GM12878 (cell line): ENCODE data around the gene SASH1. TPM values are rescaled to one million over a fixed set of nuclear protein-coding genes. Genes with fewer than 3 reads are reported as not detected.

ENCODE experiments used
- ATAC-seq: fragments of 200-7000 bp; cut with Tn5 transposase; 3 replicates; pipeline ENCODE4 v1.9.1; 2020; ENCODE audit warnings: mild to moderate bottlenecking, moderate library complexity
- BruUV-seq: library from RNA; stranded (reverse); fragments of 400-500 nt; replicated peaks from 2 replicates; lab custom pipeline; 2021; lab: Mats Ljungman, UMichigan
- CTCF ChIA-PET: fragments of 300-600 bp; sonication (Branson Sonifier 250); formaldehyde crosslinking; extraction: SDS; loops from one replicate; lab custom pipeline; 2021; ENCODE audit warnings: inconsistent platforms; lab: Yijun Ruan, JAX
- POLR2A ChIA-PET: fragments of 350-600 bp; formaldehyde crosslinking; extraction: SDS; loops from one replicate; lab custom pipeline; 2021; ENCODE audit warnings: inconsistent platforms; lab: Charles Lee
- RAD21 ChIA-PET: fragments of 300-600 bp; sonication (Branson Sonifier 250); formaldehyde crosslinking; loops from one replicate; lab custom pipeline; 2023; ENCODE audit warnings: antibody characterized with exemption; ENCODE audit not compliant: unreplicated experiment; lab: Charles Lee
- SMC1A ChIA-PET: fragments of 300-600 bp; sonication (Branson Sonifier 250); formaldehyde crosslinking; loops from one replicate; lab custom pipeline; 2023; ENCODE audit not compliant: unreplicated experiment, uncharacterized antibody; lab: Charles Lee
- DNase-seq: peaks from one replicate; pipeline ENCODE4 v3.0.0-alpha.2; 2011; ENCODE audit warnings: low read depth, low spot score
- FAIRE-seq: peaks from 3 replicates; lab custom pipeline; 2011; peaks lifted over from hg19 to GRCh38; lab: Jason Lieb, UNC
- H2AFZ ChIP-seq: 2 replicates; pipeline ENCODE4 v1.6.0; 2011; ENCODE audit warnings: low read depth, low read length, control low read depth; ENCODE audit not compliant: control insufficient read depth
- H3K27ac ChIP-seq: 2 replicates; pipeline ENCODE4 v1.5.1; 2011; ENCODE audit warnings: control low read depth; ENCODE audit not compliant: control insufficient read depth, insufficient read depth
- H3K27me3 ChIP-seq, 2 experiments: replicated peaks in 1 of 2; 2 replicates each; pipeline versions ENCODE4 v1.6.0 to v1.6.1; 2011; ENCODE audit warnings: low read length in 1 of 2; ENCODE audit not compliant: control insufficient read depth in 2 of 2, insufficient read depth in 2 of 2
- H3K36me3 ChIP-seq, 2 experiments: 2 replicates each; pipeline ENCODE4 v1.5.1; 2011; ENCODE audit warnings: low read length in 1 of 2; ENCODE audit not compliant: control insufficient read depth in 2 of 2, insufficient read depth in 2 of 2
- H3K4me1 ChIP-seq: 2 replicates; pipeline ENCODE4 v1.6.1; 2011; ENCODE audit warnings: mild to moderate bottlenecking, low read length, moderate library complexity, mixed read lengths; ENCODE audit not compliant: control insufficient read depth, insufficient read depth
- H3K4me2 ChIP-seq: 2 replicates; pipeline ENCODE4 v1.6.0; 2011; ENCODE audit warnings: control low read depth; ENCODE audit not compliant: control insufficient read depth, insufficient read depth
- H3K4me3 ChIP-seq: fragments of 200-600 bp; sonication (generic); 2 replicates; pipeline ENCODE4 v1.5.1; 2016
- H3K79me2 ChIP-seq: 2 replicates; pipeline ENCODE4 v1.6.0; 2011; ENCODE audit warnings: low read length; ENCODE audit not compliant: control insufficient read depth, insufficient read depth
- H3K9ac ChIP-seq: 2 replicates; pipeline ENCODE4 v1.8.0; 2011; ENCODE audit warnings: low read length, control low read depth, mixed read lengths; ENCODE audit not compliant: control insufficient read depth, insufficient read depth
- H3K9me3 ChIP-seq: replicated peaks from 3 replicates; pipeline ENCODE4 v1.5.1; 2011; ENCODE audit warnings: mild to moderate bottlenecking, low read length; ENCODE audit not compliant: control insufficient read depth, insufficient read depth
- H4K20me1 ChIP-seq: 2 replicates; pipeline ENCODE4 v1.6.0; 2011; ENCODE audit not compliant: control insufficient read depth, insufficient read depth
- CEBPB ChIP-seq, 2 experiments: fragments of 150-350 bp in 1 of 2; IDR thresholded peaks; 2 replicates each; pipeline ENCODE4 v1.6.1; 2012 to 2014; ENCODE audit warnings: low read depth in 2 of 2, low read length in 2 of 2, borderline replicate concordance in 1 of 2, inconsistent platforms in 1 of 2
- EGR1 ChIP-seq, 2 experiments: IDR thresholded peaks; 1 replicate in 1 of 2; 2 replicates in 1 of 2; pipeline ENCODE4 v1.6.1; 2011 to 2012; ENCODE audit warnings: low read depth in 2 of 2, low read length in 2 of 2, borderline replicate concordance in 1 of 2, mild to moderate bottlenecking in 1 of 2, moderate library complexity in 1 of 2
- FOS ChIP-seq: IDR thresholded peaks from 3 replicates; pipeline ENCODE4 v1.6.1; 2011; ENCODE audit warnings: borderline replicate concordance; ENCODE audit not compliant: insufficient read length; ENCODE audit errors: extremely low read depth
- KLF5 ChIP-seq: fragments of 450-650 bp; IDR thresholded peaks from 2 replicates; pipeline ENCODE4 v1.6.1; 2014; ENCODE audit warnings: mild to moderate bottlenecking; ENCODE audit not compliant: partially characterized antibody
- MYB ChIP-seq: fragments of 150-350 bp; IDR thresholded peaks from 2 replicates; pipeline ENCODE4 v1.6.1; 2014; ENCODE audit warnings: mild to moderate bottlenecking, low read depth, low read length, borderline replicate concordance
- NFYA ChIP-seq: IDR thresholded peaks from 2 replicates; pipeline ENCODE4 v1.6.1; 2011; ENCODE audit warnings: low read depth, mild to moderate bottlenecking, low read length, improper control_type of control experiment, borderline replicate concordance
- SUPT20H ChIP-seq: IDR thresholded peaks from 2 replicates; pipeline ENCODE4 v1.6.1; 2011; ENCODE audit warnings: low read depth, mild to moderate bottlenecking, low read length, moderate library complexity, borderline replicate concordance; ENCODE audit not compliant: control insufficient read depth
- TAF1 ChIP-seq: IDR thresholded peaks from 2 replicates; pipeline ENCODE4 v1.6.1; 2011; ENCODE audit warnings: mild to moderate bottlenecking, low read depth, low read length, borderline replicate concordance
- WRNIP1 ChIP-seq: IDR thresholded peaks from 2 replicates; pipeline ENCODE4 v1.6.1; 2011; ENCODE audit warnings: low read depth, low read length, improper control_type of control experiment, borderline replicate concordance
- YBX1 ChIP-seq: fragments of 450-650 bp; IDR thresholded peaks from 2 replicates; pipeline ENCODE4 v1.6.1; 2016; ENCODE audit warnings: antibody characterized with exemption
- WGBS: methylation state at CpG from one replicate; pipeline ENCODE4 v1.1.6; 2016; ENCODE audit warnings: low lambda C conversion rate; ENCODE audit not compliant: insufficient replicate concordance, insufficient coverage; ENCODE audit errors: missing lambda C conversion rate; 5-methylcytosine and 5-hydroxymethylcytosine counted together
- in situ Hi-C: fragments of 300-500 bp; cut with MboI; formaldehyde crosslinking; loops from 9 replicates; pipeline ENCODE4 v1.14.3; 2018; ENCODE audit warnings: mixed read lengths
- intact Hi-C: fragments of 100-400 bp; cut with micrococcal nuclease; formaldehyde crosslinking; loops from one replicate; pipeline ENCODE4 v1.14.2; 2022; ENCODE audit not compliant: unreplicated experiment
- polyA plus RNA-seq, 11 experiments: library from polyadenylated mRNA; depleted of rRNA in 4 of 11; unstranded in 6 of 11; stranded (reverse) in 5 of 11; fragments of >200 nt; fragmentation: Nextera tagmentation in 4 of 11; fragmentation: Illumina TruSeq in 1 of 11; extraction: Ambion mirVana in 4 of 11; extraction: Trizol in 1 of 11; gene quantifications; 1 replicate in 1 of 11; 2 replicates in 10 of 11; pipeline versions ENCODE4 v1.2.1 to v1.2.3, GENCODE V29; 2011 to 2016; ENCODE audit warnings: inconsistent platforms in 2 of 11, missing spikeins in 2 of 11, low read depth in 1 of 11
- total RNA-seq, 4 experiments: library from RNA; depleted of rRNA in 3 of 4; stranded (reverse); fragments of >200 nt in 3 of 4; fragmentation: Illumina TruSeq in 1 of 4; extraction: Trizol in 1 of 4; gene quantifications; 2 replicates each; pipeline versions ENCODE4 v1.2.1 to v1.2.3, GENCODE V29; 2013 to 2021
- TF ChIP-seq, protein P1 (sequence below): IDR thresholded peaks from 2 replicates; pipeline ENCODE4 v1.6.1; 2012; ENCODE audit warnings: improper control_type of control experiment, low read depth, low read length; ENCODE audit not compliant: insufficient replicate concordance

SASH1 gene
- total and polyA plus RNA-seq, 10 of the 15 experiments (the other 5 are each of a cell fraction or from before 2014, with no cell fraction given), result 0.01 to 0.73 (median 0.14) TPM; not detected in 4

DNA sequence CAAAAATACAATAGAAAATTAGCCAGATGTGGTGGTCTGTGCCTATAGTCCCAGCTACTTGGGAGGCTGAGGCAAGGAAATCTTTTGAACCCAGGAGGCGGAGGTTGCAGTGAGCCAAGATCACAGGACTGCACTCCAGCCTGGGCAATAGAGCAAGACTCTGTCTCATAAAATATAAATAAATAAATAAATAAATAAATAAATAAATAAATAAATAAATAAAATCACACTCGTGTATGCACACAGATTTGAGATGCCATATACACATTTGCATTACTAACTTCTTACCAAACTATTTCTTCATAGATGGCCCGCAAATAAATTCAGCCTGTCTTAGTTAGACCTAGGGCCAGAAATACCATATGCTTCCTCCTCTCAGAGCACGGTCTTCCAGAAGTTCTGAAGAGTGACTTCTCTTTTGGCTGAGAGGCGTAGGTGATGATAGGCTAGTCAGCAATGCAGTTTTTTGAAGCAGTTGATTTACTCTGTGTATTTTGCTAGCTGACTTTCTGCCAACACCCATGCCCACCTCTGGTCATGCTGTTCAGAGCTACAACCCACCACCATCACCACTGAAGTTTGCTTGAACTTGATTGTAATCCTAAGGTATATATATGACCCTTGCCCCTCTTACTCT, 150.1 kb downstream of the SASH1 start:
- Histone ChIP-seq H3K4me3 (no peak overlapping the region), H4K20me1 (no peaks in the 10 kb centered on the region), H3K27me3 (no peaks in the 10 kb centered on the region; a peak in 2 of 4 replicates), H3K4me1 (no peaks in the 10 kb centered on the region), H2AFZ (no peak overlapping the region), H3K9me3 (no peaks in the 10 kb centered on the region), H3K36me3 (no peaks in the 10 kb centered on the region), H3K27ac (no peak overlapping the region), H3K4me2 (no peak overlapping the region), H3K79me2 (no peaks in the 10 kb centered on the region), H3K9ac (no peak overlapping the region)
- ChIA-PET POLR2A (interaction anchor here (0.6 kb wide), 1 partner anchor 1894 kb away, joined by 4 read pairs; no protein-coding TSS in a partner anchor), SMC1A (no interaction called here), RAD21 (no interaction called here), CTCF (no interaction called here)
- WGBS, result 28% methylated on average over 5 of the region's 5 CpGs
- in situ Hi-C loops, result no loop called here
- FAIRE-seq (no peak), ATAC-seq (no peak)
- no TSS peak for BruUV-seq
- intact Hi-C loops, result no loop called here
- no peak for TF ChIP-seq CEBPB (IDR thresholded peaks at IDR 0.05; ENCODE audit: borderline replicate concordance in 1 of 2, low read depth in 2 of 2, low read length in 2 of 2)
- no peak for TF ChIP-seq MYB
- TF ChIP-seq EGR1 (IDR thresholded peaks at IDR 0.05; ENCODE audit: borderline replicate concordance in 1 of 2, low read depth in 2 of 2, low read length in 2 of 2), result no peak
- no peak for TF ChIP-seq SUPT20H
- no peak for TF ChIP-seq WRNIP1
- TF ChIP-seq NFYA, result no peak
- TF ChIP-seq, protein P1, sequence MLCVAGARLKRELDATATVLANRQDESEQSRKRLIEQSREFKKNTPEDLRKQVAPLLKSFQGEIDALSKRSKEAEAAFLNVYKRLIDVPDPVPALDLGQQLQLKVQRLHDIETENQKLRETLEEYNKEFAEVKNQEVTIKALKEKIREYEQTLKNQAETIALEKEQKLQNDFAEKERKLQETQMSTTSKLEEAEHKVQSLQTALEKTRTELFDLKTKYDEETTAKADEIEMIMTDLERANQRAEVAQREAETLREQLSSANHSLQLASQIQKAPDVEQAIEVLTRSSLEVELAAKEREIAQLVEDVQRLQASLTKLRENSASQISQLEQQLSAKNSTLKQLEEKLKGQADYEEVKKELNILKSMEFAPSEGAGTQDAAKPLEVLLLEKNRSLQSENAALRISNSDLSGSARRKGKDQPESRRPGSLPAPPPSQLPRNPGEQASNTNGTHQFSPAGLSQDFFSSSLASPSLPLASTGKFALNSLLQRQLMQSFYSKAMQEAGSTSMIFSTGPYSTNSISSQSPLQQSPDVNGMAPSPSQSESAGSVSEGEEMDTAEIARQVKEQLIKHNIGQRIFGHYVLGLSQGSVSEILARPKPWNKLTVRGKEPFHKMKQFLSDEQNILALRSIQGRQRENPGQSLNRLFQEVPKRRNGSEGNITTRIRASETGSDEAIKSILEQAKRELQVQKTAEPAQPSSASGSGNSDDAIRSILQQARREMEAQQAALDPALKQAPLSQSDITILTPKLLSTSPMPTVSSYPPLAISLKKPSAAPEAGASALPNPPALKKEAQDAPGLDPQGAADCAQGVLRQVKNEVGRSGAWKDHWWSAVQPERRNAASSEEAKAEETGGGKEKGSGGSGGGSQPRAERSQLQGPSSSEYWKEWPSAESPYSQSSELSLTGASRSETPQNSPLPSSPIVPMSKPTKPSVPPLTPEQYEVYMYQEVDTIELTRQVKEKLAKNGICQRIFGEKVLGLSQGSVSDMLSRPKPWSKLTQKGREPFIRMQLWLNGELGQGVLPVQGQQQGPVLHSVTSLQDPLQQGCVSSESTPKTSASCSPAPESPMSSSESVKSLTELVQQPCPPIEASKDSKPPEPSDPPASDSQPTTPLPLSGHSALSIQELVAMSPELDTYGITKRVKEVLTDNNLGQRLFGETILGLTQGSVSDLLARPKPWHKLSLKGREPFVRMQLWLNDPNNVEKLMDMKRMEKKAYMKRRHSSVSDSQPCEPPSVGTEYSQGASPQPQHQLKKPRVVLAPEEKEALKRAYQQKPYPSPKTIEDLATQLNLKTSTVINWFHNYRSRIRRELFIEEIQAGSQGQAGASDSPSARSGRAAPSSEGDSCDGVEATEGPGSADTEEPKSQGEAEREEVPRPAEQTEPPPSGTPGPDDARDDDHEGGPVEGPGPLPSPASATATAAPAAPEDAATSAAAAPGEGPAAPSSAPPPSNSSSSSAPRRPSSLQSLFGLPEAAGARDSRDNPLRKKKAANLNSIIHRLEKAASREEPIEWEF, result no peak
- no peak for TF ChIP-seq YBX1
- no peak for TF ChIP-seq TAF1
- no peak for TF ChIP-seq FOS
- TF ChIP-seq KLF5, result no peak
- TF ChIP-seq, all 136 proteins: peak for 0
- DNase-seq, result no peak
